Retinal pigment epithelial cell (primary cell): ENCODE results near the gene NSUN7.

ENCODE experiments used
- DNase-seq: peaks from one replicate; pipeline ENCODE4 v3.0.0-alpha.2; 2010; ENCODE audit warnings: low read depth
- H3K4me3 ChIP-seq: 2 replicates; pipeline ENCODE4 v1.5.1; 2011; ENCODE audit warnings: mild to moderate bottlenecking, low read length, control low read depth, moderate library complexity
- TF ChIP-seq, protein P1 (sequence below): conservative IDR thresholded peaks from 2 replicates; pipeline ENCODE4 v1.5.1; 2011; ENCODE audit warnings: low read depth, low read length, control low read depth, inconsistent platforms

Gene NSUN7

DNA sequence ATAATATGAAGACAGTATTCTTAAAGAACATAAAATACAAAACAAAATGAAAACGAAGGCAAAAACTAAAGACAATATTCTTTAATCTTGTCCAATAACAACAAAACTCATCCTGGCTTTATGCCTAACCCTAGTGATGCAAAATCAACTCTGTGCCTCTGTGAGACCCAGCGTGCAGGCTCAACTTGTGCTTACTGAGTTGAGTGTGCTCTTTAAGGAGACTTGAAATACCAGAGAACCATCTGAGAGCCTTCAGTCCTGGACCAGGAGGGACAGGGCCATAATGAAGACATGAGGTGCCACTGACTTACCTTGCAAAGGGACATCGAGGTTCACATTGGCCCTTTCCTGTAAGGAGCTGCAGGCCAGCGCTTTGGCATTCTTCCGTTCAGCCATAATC is 77.1 kb downstream of the NSUN7 start:
- DNase-seq, result no peak
- no peak overlapping the region for H3K4me3 ChIP-seq
- TF ChIP-seq, protein P1, sequence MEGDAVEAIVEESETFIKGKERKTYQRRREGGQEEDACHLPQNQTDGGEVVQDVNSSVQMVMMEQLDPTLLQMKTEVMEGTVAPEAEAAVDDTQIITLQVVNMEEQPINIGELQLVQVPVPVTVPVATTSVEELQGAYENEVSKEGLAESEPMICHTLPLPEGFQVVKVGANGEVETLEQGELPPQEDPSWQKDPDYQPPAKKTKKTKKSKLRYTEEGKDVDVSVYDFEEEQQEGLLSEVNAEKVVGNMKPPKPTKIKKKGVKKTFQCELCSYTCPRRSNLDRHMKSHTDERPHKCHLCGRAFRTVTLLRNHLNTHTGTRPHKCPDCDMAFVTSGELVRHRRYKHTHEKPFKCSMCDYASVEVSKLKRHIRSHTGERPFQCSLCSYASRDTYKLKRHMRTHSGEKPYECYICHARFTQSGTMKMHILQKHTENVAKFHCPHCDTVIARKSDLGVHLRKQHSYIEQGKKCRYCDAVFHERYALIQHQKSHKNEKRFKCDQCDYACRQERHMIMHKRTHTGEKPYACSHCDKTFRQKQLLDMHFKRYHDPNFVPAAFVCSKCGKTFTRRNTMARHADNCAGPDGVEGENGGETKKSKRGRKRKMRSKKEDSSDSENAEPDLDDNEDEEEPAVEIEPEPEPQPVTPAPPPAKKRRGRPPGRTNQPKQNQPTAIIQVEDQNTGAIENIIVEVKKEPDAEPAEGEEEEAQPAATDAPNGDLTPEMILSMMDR, result no peak

DNA sequence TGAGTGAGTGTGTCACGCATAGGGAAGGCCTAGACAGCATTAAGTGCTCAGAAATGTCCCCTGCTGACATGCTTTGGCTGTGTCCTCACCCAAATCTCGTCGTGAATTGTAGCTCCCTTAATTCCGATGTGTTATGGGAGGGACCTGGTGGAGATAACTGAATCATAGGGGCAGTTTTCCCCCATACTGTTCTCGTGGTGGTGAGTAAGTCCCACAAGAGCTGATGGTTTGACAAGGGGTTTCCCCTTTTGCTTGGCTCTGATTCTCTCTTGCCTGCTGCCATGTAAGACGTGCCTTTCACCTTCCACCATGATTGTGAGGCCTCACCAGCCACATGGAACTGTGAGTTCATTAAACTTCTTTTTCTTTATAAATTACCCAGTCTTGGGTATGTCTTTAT is 78.0 kb downstream of the NSUN7 start:
- TF ChIP-seq, protein P1, result no peak
- no peak overlapping the region for H3K4me3 ChIP-seq
- DNase-seq, result no peak

DNA sequence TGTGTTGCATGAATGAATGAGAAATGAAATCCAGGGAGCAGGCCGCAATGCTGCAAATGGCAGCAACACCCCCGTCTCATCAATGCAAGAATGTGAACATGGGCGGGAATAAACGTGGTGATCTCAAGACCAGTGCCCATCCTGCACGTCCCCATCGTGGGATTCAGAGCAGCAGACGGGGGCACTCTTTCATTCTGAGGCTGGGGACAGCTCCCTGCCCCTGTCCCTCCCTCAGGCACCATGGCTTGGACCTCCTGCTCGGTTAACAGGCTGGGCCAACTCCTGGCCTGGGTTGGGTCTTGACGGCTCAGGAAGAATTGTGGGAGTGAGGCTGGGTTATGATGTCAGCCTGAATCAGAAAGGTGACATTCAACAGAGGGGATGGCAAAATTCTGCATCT is 78.9 kb downstream of the NSUN7 start:
- no peak overlapping the region for H3K4me3 ChIP-seq
- no peak for DNase-seq
- TF ChIP-seq, protein P1, result no peak

DNA sequence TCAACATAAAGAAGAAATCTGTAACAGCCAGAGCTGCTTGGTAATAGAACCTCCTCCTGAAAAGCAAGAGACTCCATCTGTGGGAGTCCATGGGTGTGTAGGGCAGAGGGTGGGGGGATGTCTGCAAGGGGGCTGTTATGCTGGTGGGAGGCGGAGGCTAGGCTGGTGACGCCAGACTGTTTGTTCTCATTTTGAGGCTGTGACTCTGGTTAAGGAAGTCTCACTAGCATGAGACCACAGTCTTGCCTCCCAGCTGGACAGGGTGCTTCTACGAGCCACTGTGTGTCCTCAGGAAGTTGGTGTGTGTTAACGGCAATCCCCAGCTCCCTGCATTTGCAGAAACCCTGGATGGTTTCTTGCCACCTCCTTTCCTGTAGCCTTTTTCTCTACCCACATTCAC is 79.8 kb downstream of the NSUN7 start:
- H3K4me3 ChIP-seq, result no peak overlapping the region
- no peak for DNase-seq
- TF ChIP-seq, protein P1, result no peak

DNA sequence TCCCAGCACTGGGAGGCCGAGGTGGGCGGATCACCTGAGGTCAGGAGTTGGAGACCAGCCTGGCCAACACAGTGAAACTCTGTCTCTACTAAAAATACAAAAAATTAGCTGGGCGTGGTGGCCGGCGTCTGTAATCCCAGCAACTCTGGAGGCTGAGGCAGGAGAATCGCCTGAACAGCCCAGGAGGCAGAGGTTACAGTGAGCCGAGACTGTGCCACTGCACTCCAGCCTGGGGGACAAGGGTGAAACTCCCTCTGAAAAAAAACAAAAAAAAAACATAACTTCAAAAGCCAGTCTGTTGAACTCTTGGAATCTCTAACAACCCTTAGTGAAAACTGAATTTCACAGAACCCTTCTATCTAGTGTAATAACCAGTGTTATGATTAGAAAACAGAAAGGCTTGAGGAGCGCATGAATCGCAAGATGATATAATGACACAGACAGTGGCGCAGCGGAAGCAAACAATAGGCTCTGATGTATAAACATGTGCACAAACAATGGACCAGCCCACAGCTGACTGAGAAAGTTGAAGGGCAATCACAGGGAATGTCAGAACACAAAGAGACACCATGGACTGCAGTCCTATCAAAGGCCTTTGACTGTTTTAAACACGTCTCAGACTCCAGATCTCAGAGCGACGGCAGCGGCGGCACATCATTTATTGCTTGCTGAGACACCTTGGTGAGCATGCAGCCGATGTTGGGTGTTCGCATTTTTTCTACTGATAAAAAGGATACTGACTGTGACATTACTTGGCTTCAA is 81.6 kb downstream of the NSUN7 start:
- no peak overlapping the region for H3K4me3 ChIP-seq
- TF ChIP-seq, protein P1, result no peak
- DNase-seq, result no peak

DNA sequence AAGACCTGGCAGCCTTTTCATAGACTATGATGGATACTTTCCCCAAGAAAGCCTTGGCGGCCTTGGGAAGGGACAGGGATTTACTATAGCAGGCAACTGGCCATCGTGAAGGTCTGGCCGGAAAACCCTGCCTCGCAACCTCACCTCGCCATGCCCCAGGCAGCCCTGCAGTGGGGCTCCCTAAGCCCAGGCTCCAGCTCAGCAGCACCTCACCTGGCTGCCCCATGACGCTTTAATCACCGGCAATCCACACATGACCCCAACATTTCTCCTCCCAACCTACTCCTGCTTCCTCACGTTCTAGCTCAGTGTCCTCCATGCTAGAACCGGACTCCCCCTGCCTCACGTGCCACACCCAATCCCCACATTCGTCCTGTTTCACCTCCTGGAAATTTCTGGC is 82.4 kb downstream of the NSUN7 start:
- DNase-seq, result no peak
- no peak overlapping the region for H3K4me3 ChIP-seq
- TF ChIP-seq, protein P1, result no peak

DNA sequence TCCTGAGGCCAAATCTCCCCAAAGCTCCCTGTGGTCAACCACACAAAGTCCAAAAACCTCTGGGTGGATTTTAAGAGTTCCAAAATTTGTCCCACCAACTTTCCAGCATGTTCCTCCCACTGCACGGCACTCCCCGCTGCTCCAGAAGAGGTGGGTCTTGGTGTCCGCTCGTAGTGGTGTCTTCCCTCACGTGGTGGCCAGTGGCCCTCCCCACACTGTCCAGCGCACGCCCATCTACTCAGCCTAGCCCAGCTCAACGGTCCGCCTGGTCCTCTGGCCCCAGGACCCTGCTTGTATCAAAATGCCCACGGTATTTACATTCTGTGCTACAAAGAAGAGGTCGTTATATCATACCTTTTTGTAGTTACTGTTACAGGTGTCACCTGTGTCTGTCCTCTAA is 83.5 kb downstream of the NSUN7 start:
- no peak overlapping the region for H3K4me3 ChIP-seq
- TF ChIP-seq, protein P1, result no peak
- DNase-seq, result no peak
